Large intestine (tissue), 3 donors: Measurements from ENCODE around the gene CA5B. TPM values are rescaled to one million over a fixed set of nuclear protein-coding genes. Genes with fewer than 3 reads are reported as not detected.
"Not testable (repeated sequence)": the region's sequence is repeated elsewhere in the genome, so short reads cannot be mapped to it uniquely, and the experiment has no call there.

Experiments used
- DNase-seq, 2 donors: peaks; one replicate each; pipeline versions ENCODE4 v3.0.0 to v3.0.0-alpha.2; 2013
- H3K27ac ChIP-seq: one replicate; pipeline ENCODE4 v1.5.1; 2013; ENCODE audit warnings: low read length
- H3K27me3 ChIP-seq: 2 replicates; pipeline ENCODE4 v1.6.1; 2013; ENCODE audit warnings: low read length; ENCODE audit not compliant: control insufficient read depth, insufficient read depth
- H3K36me3 ChIP-seq: 2 replicates; pipeline ENCODE4 v1.6.1; 2013; ENCODE audit warnings: low read length; ENCODE audit not compliant: control insufficient read depth, insufficient read depth
- H3K4me1 ChIP-seq: one replicate; pipeline ENCODE4 v1.6.1; 2013; ENCODE audit warnings: low read length; ENCODE audit not compliant: control insufficient read depth, insufficient read depth
- H3K4me3 ChIP-seq: one replicate; pipeline ENCODE4 v1.5.1; 2013; ENCODE audit warnings: low read length
- H3K9me3 ChIP-seq: one replicate; pipeline ENCODE4 v1.6.1; 2013; ENCODE audit warnings: mild to moderate bottlenecking, low read depth, low read length, moderate library complexity; ENCODE audit not compliant: control insufficient read depth
- WGBS: methylation state at CpG from one replicate; pipeline ENCODE4 v1.1.5; 2013; ENCODE audit warnings: low lambda C conversion rate; ENCODE audit not compliant: insufficient coverage; 5-methylcytosine and 5-hydroxymethylcytosine counted together
- polyA plus RNA-seq: library from polyadenylated mRNA; unstranded; fragments of 120-200 nt; gene quantifications from one replicate; pipeline ENCODE4 v1.2.1, GENCODE V29; 2013

CA5B gene
- polyA plus RNA-seq, 1 donor = 3.4 TPM

GRCh38 chrX:15814771-15815365 is 76.8 kb downstream of the CA5B start:
- no peak for DNase-seq
- no peaks in the 10 kb centered on the region for H3K9me3 ChIP-seq
- H3K4me1 ChIP-seq = no peaks in the 10 kb centered on the region
- no peak overlapping the region for H3K4me3 ChIP-seq
- H3K27me3 ChIP-seq = no peaks in the 10 kb centered on the region
- no peak overlapping the region for H3K27ac ChIP-seq
- H3K36me3 ChIP-seq = peaks cover 21% of the 10 kb centered on the region
- WGBS = no CpG with 5 or more reads among the region's 6 CpGs

- Histone ChIP-seq H3K36me3 (peaks cover 26% of the 10 kb centered on the region), H3K27me3 (no peaks in the 10 kb centered on the region), H3K9me3 (no peaks in the 10 kb centered on the region), H3K4me3 (no peak overlapping the region), H3K4me1 (no peaks in the 10 kb centered on the region), H3K27ac (no peak overlapping the region)
- no CpG with 5 or more reads among the region's 10 CpGs for WGBS
- DNase-seq = peak in 1 of 2 donors; percentile 16
These were observed 77.8 kb downstream of the CA5B start for GRCh38 chrX:15815779-15816437.

GRCh38 chrX:15816438-15816809 is 78.4 kb downstream of the CA5B start:
- Histone ChIP-seq H3K36me3 (peaks cover 24% of the 10 kb centered on the region), H3K27me3 (no peaks in the 10 kb centered on the region), H3K4me3 (no peak overlapping the region), H3K9me3 (no peaks in the 10 kb centered on the region), H3K4me1 (no peaks in the 10 kb centered on the region), H3K27ac (no peak overlapping the region)
- WGBS = no CpG with 5 or more reads among the region's 1 CpG
- no peak for DNase-seq

DNA sequence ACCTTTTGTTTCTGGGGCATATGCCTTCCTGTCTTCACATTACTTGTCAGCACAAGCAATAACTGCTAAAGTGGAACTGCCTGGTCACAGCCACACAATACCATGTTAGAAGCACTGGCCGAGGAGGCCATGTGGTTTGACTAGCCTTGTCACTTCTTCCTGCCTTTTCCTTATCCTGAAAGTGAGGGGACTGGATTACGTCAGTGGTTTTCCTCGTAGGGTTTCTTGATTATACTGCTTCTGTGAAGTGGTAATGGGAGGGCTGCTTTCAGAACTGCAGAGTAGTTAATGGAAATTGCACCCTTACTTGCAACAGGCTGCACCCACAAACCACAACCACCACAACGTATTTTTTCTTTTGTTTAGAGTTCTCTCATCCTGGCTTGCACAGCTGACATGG is 78.8 kb downstream of the CA5B start:
- Histone ChIP-seq H3K27ac (no peak overlapping the region), H3K4me3 (no peak overlapping the region), H3K9me3 (no peaks in the 10 kb centered on the region), H3K4me1 (no peaks in the 10 kb centered on the region), H3K27me3 (no peaks in the 10 kb centered on the region), H3K36me3 (peaks cover 24% of the 10 kb centered on the region)
- no CpG with 5 or more reads among the region's 4 CpGs for WGBS
- no peak for DNase-seq

- Histone ChIP-seq H3K9me3 (no peaks in the 10 kb centered on the region), H3K36me3 (peaks cover 22% of the 10 kb centered on the region), H3K4me1 (no peaks in the 10 kb centered on the region), H3K27ac (no peak overlapping the region), H3K4me3 (no peak overlapping the region), H3K27me3 (no peaks in the 10 kb centered on the region)
- no peak for DNase-seq
- no CpG with 5 or more reads among the region's 14 CpGs for WGBS
These were observed 82.3 kb downstream of the CA5B start for GRCh38 chrX:15820106-15821073.

- Histone ChIP-seq H3K36me3 (peaks cover 20% of the 10 kb centered on the region), H3K9me3 (no peaks in the 10 kb centered on the region), H3K27me3 (no peaks in the 10 kb centered on the region), H3K4me1 (no peaks in the 10 kb centered on the region), H3K27ac (no peak overlapping the region), H3K4me3 (no peak overlapping the region)
- no CpG with 5 or more reads among the region's 23 CpGs for WGBS
- DNase-seq = no peak
These were observed 84.9 kb downstream of the CA5B start for GRCh38 chrX:15822922-15823321.

DNA sequence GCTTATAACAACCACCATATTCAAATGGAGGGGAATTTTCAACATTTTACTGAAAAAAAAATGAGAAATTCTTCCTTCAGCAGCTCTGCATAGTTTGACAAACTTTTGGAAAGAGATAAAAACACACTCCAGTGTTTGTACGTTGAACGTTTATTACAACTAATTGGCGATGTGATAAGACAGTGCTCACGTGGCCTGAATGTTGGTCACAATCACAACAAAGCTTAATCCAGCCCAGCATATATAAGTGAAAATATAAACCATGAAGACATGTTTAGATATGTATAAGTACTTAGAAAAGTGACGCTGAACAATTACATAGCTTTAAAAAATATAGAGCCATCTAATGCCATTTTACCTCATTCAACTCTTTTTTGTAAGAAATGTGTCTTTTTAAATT is 87.9 kb downstream of the CA5B start:
- DNase-seq = no peak
- H3K4me3 ChIP-seq = no peak overlapping the region
- no peaks in the 10 kb centered on the region for H3K9me3 ChIP-seq
- H3K27ac ChIP-seq = no peak overlapping the region
- H3K36me3 ChIP-seq = peaks cover 11% of the 10 kb centered on the region
- H3K4me1 ChIP-seq = no peaks in the 10 kb centered on the region
- WGBS = 0% methylated on average over 2 of the region's 5 CpGs
- H3K27me3 ChIP-seq = no peaks in the 10 kb centered on the region

GRCh38 chrX:15829217-15829616 is 91.1 kb downstream of the CA5B start:
- Histone ChIP-seq H3K27me3 (no peaks in the 10 kb centered on the region), H3K27ac (no peak overlapping the region), H3K4me3 (no peak overlapping the region), H3K36me3 (peaks cover 5% of the 10 kb centered on the region), H3K4me1 (no peaks in the 10 kb centered on the region), H3K9me3 (no peaks in the 10 kb centered on the region)
- WGBS = no CpG with 5 or more reads among the region's 1 CpG
- DNase-seq = no peak

GRCh38 chrX:15831347-15831746 is 93.3 kb downstream of the CA5B start:
- H3K4me3 ChIP-seq, DNase-seq, H3K36me3 ChIP-seq, H3K4me1 ChIP-seq, H3K27me3 ChIP-seq, H3K9me3 ChIP-seq, H3K27ac ChIP-seq: not testable (repeated sequence)
- no CpG with 5 or more reads among the region's 2 CpGs for WGBS

- Histone ChIP-seq H3K36me3 (no peaks in the 10 kb centered on the region), H3K4me3 (no peak overlapping the region), H3K4me1 (no peaks in the 10 kb centered on the region), H3K27ac (no peak overlapping the region), H3K9me3 (no peaks in the 10 kb centered on the region), H3K27me3 (no peaks in the 10 kb centered on the region)
- no peak for DNase-seq
- no CpG with 5 or more reads among the region's 3 CpGs for WGBS
These were observed 96.0 kb downstream of the CA5B start for GRCh38 chrX:15834053-15834452.
